GM12801 (cell line): Measurements from ENCODE around the gene PKHD1.

Experiments
- TF ChIP-seq, protein P1 (sequence below): IDR thresholded peaks from one replicate; pipeline ENCODE4 v1.5.1; 2011; ENCODE audit warnings: control low read depth; ENCODE audit not compliant: insufficient read length; ENCODE audit errors: extremely low read depth

The PKHD1 gene

GRCh38 chr6:51585264-51585663 is 502.1 kb downstream of the PKHD1 start:
- TF ChIP-seq, protein P1, sequence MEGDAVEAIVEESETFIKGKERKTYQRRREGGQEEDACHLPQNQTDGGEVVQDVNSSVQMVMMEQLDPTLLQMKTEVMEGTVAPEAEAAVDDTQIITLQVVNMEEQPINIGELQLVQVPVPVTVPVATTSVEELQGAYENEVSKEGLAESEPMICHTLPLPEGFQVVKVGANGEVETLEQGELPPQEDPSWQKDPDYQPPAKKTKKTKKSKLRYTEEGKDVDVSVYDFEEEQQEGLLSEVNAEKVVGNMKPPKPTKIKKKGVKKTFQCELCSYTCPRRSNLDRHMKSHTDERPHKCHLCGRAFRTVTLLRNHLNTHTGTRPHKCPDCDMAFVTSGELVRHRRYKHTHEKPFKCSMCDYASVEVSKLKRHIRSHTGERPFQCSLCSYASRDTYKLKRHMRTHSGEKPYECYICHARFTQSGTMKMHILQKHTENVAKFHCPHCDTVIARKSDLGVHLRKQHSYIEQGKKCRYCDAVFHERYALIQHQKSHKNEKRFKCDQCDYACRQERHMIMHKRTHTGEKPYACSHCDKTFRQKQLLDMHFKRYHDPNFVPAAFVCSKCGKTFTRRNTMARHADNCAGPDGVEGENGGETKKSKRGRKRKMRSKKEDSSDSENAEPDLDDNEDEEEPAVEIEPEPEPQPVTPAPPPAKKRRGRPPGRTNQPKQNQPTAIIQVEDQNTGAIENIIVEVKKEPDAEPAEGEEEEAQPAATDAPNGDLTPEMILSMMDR: no peak

DNA sequence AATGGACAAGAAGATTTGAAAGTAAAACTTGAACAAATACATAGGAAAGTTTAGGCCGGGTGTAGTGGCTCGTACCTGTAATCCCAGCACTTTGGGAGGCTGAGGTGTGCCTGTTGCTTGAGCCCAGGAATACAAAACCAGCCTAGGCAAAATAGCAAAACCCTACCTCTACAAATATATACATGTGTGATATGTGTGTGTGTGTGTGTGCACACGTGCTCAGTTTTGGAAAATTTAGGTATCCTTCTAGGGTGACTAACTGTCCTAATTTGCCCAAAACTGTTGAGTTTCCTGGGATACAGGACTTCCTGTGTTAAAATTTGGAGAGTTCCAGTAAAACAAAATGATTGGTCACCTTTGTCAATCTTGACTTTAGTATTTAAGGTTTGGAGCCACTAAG is 503.2 kb downstream of the PKHD1 start:
- TF ChIP-seq, protein P1: no peak

GRCh38 chr6:51578994-51579393 is 508.4 kb downstream of the PKHD1 start:
- TF ChIP-seq, protein P1: no peak

- TF ChIP-seq, protein P1: no peak
Measured at GRCh38 chr6:51578362-51578761, 509.1 kb downstream of the PKHD1 start.

- TF ChIP-seq, protein P1: no peak
Measured at GRCh38 chr6:51574040-51574439, 513.4 kb downstream of the PKHD1 start.

GRCh38 chr6:51571168-51571567 is 516.2 kb downstream of the PKHD1 start:
- TF ChIP-seq, protein P1: no peak

- TF ChIP-seq, protein P1: no peak
Measured at GRCh38 chr6:51570168-51570921, 517.1 kb downstream of the PKHD1 start.
